IPS-20b (cell line): ENCODE results near the gene PLEKHM3.

Experiments
- H3K27ac ChIP-seq: one replicate; pipeline ENCODE4 v1.5.1; 2013; ENCODE audit warnings: low read length
- H3K27me3 ChIP-seq: 2 replicates; pipeline ENCODE4 v1.6.1; 2013; ENCODE audit warnings: mild to moderate bottlenecking, low read length, inconsistent platforms; ENCODE audit not compliant: insufficient read depth
- H3K36me3 ChIP-seq: 2 replicates; pipeline ENCODE4 v1.6.1; 2013; ENCODE audit warnings: low read depth, mild to moderate bottlenecking, inconsistent platforms, low read length, moderate library complexity; ENCODE audit not compliant: insufficient read depth
- H3K4me1 ChIP-seq: 2 replicates; pipeline ENCODE4 v1.6.1; 2013; ENCODE audit warnings: mild to moderate bottlenecking, control low read depth, inconsistent platforms, low read length, moderate library complexity; ENCODE audit not compliant: insufficient read depth
- H3K4me3 ChIP-seq: 2 replicates; pipeline ENCODE4 v1.5.1; 2013; ENCODE audit warnings: mild to moderate bottlenecking, low read length, inconsistent platforms
- H3K9ac ChIP-seq: 2 replicates; pipeline ENCODE4 v1.6.1; 2013; ENCODE audit warnings: low read depth, mild to moderate bottlenecking, inconsistent platforms, low read length, moderate library complexity
- H3K9me3 ChIP-seq: 2 replicates; pipeline ENCODE4 v1.6.1; 2013; ENCODE audit warnings: mild to moderate bottlenecking, low read depth, low read length, inconsistent platforms; ENCODE audit not compliant: insufficient read depth

Gene PLEKHM3

DNA sequence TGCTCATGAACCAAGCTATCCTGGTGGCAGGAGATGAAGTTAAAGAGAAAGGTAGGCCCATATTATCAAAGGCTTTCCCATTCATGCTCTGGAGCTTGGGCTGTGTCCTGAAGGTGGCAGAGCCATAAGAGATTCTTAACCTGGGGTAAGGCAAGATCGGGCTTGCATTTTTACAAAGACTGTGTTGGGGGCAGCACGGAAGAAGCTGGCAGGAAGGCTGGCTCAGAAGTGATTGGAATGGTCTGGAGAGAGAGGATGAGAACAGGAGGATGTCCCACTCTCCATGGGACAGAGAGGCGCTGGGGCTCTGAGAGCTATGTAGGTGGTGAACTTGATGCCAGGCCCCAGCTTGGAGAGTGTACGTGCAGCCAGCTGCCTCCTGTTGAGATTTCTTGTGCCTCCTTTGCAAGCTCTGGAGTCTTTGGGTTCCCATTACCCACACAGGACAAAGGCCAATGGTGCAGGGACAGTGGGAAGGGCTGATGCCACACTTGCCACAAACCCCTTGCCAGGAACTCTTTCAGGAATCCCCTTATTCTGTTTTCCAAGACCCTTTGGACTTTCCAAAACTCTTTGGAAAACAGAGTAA, 215.0 kb downstream of the PLEKHM3 start:
- peak overlapping the region; percentile 73 for H3K27ac ChIP-seq
- H3K4me1 ChIP-seq: peaks cover 42% of the 10 kb centered on the region
- no peaks in the 10 kb centered on the region for H3K27me3 ChIP-seq
- H3K36me3 ChIP-seq: no peaks in the 10 kb centered on the region
- H3K9me3 ChIP-seq: no peaks in the 10 kb centered on the region
- H3K9ac ChIP-seq: peak overlapping the region; percentile 38
- 0 out of 2 replicates have a peak overlapping the region, but pooled peaks have one; percentile 31 for H3K4me3 ChIP-seq

- no peak overlapping the region; the same call in 1 of the 2 replicates for H3K9ac ChIP-seq
- H3K4me1 ChIP-seq: peaks cover 34% of the 10 kb centered on the region
- H3K27me3 ChIP-seq: no peaks in the 10 kb centered on the region
These were observed 217.2 kb downstream of the PLEKHM3 start for GRCh38 chr2:207808119-207808518.

GRCh38 chr2:207807516-207807915, 217.8 kb downstream of the PLEKHM3 start:
- peaks cover 30% of the 10 kb centered on the region for H3K4me1 ChIP-seq
- H3K9ac ChIP-seq: no peak overlapping the region
- H3K27ac ChIP-seq: no peak overlapping the region
- no peaks in the 10 kb centered on the region for H3K27me3 ChIP-seq
- no peak overlapping the region for H3K4me3 ChIP-seq
- H3K9me3 ChIP-seq: no peaks in the 10 kb centered on the region
- H3K36me3 ChIP-seq: no peaks in the 10 kb centered on the region

More at GRCh38 chr2:207808119-207808518, 217.2 kb downstream of the PLEKHM3 start:
- Histone ChIP-seq H3K4me3 (no peak overlapping the region), H3K9me3 (no peaks in the 10 kb centered on the region), H3K36me3 (no peaks in the 10 kb centered on the region), H3K27ac (no peak overlapping the region)

DNA sequence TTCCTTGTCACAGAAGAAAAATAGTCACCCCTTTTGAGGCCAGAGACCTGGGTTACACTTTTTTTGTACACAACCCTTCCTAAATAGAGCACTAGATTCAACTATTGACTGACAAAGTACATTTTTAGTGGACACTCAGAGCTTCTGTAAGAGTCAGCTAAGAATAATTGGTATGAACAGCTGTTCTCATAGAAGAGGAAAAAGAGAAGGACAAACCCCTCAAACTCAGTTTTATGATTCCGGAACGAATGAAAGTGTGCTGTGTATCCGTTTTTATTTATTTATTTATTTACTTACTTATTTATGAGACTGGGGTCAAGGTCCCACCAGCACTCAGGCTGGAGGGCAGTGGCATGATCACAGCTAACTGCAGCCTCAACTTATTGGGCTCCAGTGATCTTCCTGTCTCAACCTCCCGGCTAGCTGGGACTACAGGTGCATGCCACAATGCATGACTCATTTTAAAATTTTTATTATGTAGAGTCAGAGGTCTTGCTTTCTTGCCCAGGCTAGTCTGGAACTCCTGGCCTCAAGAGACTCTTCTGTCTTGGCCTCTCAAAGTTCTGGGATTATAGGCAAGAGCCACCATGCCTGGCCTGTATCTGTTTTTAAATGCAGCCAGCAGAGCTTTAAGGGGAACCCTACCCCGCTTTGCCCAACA, 219.6 kb downstream of the PLEKHM3 start:
- no peak overlapping the region for H3K9ac ChIP-seq
- H3K4me3 ChIP-seq: no peak overlapping the region
- no peak overlapping the region for H3K27ac ChIP-seq
- H3K36me3 ChIP-seq: no peaks in the 10 kb centered on the region
- H3K9me3 ChIP-seq: no peaks in the 10 kb centered on the region
- no peaks in the 10 kb centered on the region for H3K27me3 ChIP-seq
- H3K4me1 ChIP-seq: peaks cover 21% of the 10 kb centered on the region

GRCh38 chr2:207802650-207803049, 222.7 kb downstream of the PLEKHM3 start:
- Histone ChIP-seq H3K36me3 (no peaks in the 10 kb centered on the region), H3K9ac (no peak overlapping the region), H3K4me1 (peaks cover 7% of the 10 kb centered on the region; the same call in 1 of the 2 replicates), H3K27me3 (no peaks in the 10 kb centered on the region), H3K9me3 (no peaks in the 10 kb centered on the region), H3K27ac (no peak overlapping the region), H3K4me3 (no peak overlapping the region)

DNA sequence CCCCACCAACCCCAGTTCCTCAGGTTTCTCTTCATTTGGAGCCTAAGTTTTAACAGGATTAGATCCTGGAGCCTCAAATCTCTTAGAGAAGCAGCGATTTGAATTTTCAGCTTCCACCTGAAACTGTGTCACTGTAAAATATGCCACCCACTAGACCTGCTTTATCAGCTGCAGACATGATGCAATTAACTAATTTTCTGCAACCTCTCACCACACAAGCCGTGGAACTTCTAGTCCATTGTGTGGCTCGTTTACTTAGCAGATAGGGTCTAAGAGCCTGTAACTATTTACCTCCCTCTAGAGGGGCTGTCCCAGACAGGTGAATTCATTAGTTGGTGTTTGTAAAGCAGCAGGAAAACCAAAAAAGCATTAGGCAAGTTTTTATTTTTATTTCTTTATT, 224.1 kb downstream of the PLEKHM3 start:
- no peak overlapping the region for H3K27ac ChIP-seq
- peaks cover 16% of the 10 kb centered on the region; the same call in 1 of the 2 replicates for H3K4me1 ChIP-seq
- no peaks in the 10 kb centered on the region for H3K9me3 ChIP-seq
- H3K4me3 ChIP-seq: no peak overlapping the region
- H3K9ac ChIP-seq: peak overlapping the region; percentile 52; the same call in 1 of the 2 replicates
- H3K36me3 ChIP-seq: no peaks in the 10 kb centered on the region
- no peaks in the 10 kb centered on the region for H3K27me3 ChIP-seq

DNA sequence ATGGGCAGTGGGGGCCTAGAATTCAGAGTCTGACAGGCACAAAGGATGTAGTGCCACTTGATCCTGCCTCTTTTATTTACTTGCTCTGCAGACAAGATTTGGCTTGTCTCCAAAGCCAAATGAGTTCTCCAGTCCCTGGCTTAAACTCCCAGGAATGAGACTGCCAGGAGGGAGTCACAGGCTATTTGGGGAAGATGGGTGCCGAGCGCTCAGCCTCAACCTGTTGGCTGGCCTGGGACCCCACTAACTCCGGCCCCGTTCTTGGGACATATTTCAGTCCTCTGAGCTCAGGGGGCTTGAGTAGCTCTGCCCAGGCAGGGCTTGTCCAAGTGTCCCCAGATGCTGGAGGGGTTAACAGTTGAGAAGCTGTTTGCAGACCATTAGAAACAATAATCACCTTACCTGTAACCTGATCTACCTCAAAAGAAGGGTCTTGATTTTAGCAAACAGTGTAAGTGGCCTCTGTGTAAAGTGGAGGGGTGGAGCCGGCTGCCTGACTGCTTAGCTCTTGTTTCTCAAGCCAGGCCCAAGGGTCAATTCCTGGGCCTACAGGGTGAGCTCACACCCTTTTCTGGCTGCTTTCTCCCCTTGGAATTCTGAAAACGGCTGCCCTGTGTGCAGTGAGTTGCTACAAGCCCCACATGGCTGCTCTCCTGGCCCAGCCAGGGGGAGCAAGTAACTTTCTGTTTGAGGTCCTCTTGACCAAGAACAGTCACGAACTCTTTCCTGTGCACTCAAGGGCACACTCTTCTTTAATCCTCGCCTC, 228.6 kb downstream of the PLEKHM3 start:
- H3K27me3 ChIP-seq: no peaks in the 10 kb centered on the region
- H3K9ac ChIP-seq: peak overlapping the region; percentile 71; the same call in 1 of the 2 replicates
- H3K36me3 ChIP-seq: no peaks in the 10 kb centered on the region
- peaks cover 20% of the 10 kb centered on the region; the same call in 1 of the 2 replicates for H3K4me1 ChIP-seq
- no peaks in the 10 kb centered on the region for H3K9me3 ChIP-seq
- H3K4me3 ChIP-seq: no peak overlapping the region
- peak overlapping the region; percentile 32 for H3K27ac ChIP-seq

DNA sequence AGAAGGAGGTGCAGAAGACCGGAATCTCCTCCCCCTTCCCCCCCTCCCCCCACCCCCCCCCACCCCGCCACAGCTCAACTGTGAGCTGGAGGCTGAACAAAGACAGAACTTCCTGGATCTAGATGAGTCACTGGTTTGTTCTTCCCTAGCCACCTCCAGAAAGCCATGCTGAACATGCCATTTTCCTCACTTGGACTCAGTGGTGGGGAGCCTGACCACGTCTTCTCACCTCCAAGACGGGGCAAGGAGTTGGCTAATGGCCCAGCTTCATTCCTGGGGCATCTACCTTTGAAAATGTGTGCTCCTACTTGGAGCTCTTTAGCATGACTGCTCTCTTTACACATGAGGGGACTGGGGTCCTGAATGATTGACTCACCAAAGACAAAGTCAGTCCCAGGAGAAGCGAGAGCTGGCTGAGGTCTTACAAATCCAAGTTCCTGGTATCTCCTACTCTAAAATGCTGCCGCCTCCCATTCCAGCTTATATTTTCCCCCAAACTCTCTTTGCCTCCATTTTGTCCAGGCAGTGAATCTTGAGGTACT, 233.0 kb downstream of the PLEKHM3 start:
- H3K27me3 ChIP-seq: no peaks in the 10 kb centered on the region
- no peak overlapping the region for H3K4me3 ChIP-seq
- peak overlapping the region; percentile 47; the same call in 1 of the 2 replicates for H3K9ac ChIP-seq
- no peak overlapping the region for H3K27ac ChIP-seq
- no peaks in the 10 kb centered on the region for H3K36me3 ChIP-seq
- H3K4me1 ChIP-seq: peaks cover 16% of the 10 kb centered on the region; the same call in 1 of the 2 replicates
- H3K9me3 ChIP-seq: no peaks in the 10 kb centered on the region

- peaks cover 11% of the 10 kb centered on the region; the same call in 1 of the 2 replicates for H3K4me1 ChIP-seq
- H3K9me3 ChIP-seq: no peaks in the 10 kb centered on the region
- H3K36me3 ChIP-seq: no peaks in the 10 kb centered on the region
- no peak overlapping the region for H3K27ac ChIP-seq
- H3K9ac ChIP-seq: no peak overlapping the region
- H3K4me3 ChIP-seq: no peak overlapping the region
- H3K27me3 ChIP-seq: no peaks in the 10 kb centered on the region
These were observed 233.6 kb downstream of the PLEKHM3 start for GRCh38 chr2:207791579-207792243.

DNA sequence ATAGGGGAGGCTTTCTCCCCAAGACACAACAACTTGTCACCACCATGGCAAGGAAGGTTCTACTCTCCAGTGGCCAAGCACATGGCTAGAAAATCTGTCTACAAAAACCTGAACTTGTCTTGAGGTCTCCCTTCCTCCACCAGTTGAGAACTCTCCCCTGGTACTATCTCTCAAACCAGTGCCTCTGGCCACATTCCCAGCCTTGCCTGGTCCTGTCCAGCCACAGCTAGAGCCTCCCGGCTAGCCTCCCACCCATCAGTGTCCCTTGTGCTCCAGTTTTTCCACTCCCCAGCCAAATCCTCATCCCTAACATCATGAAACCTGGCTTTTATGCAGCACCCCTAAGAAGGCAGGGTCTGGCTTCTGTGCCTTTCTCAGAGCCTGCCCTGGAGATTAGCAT, 234.4 kb downstream of the PLEKHM3 start:
- H3K4me3 ChIP-seq: no peak overlapping the region
- no peaks in the 10 kb centered on the region for H3K36me3 ChIP-seq
- no peak overlapping the region for H3K27ac ChIP-seq
- H3K4me1 ChIP-seq: peaks cover 6% of the 10 kb centered on the region; the same call in 1 of the 2 replicates
- no peak overlapping the region for H3K9ac ChIP-seq
- no peaks in the 10 kb centered on the region for H3K27me3 ChIP-seq
- H3K9me3 ChIP-seq: no peaks in the 10 kb centered on the region

- H3K36me3 ChIP-seq: no peaks in the 10 kb centered on the region
- H3K27me3 ChIP-seq: no peaks in the 10 kb centered on the region
- H3K4me1 ChIP-seq: peaks cover 6% of the 10 kb centered on the region; the same call in 1 of the 2 replicates
- H3K4me3 ChIP-seq: no peak overlapping the region
- H3K9ac ChIP-seq: no peak overlapping the region
- no peaks in the 10 kb centered on the region for H3K9me3 ChIP-seq
- H3K27ac ChIP-seq: no peak overlapping the region
These were observed 237.5 kb downstream of the PLEKHM3 start for GRCh38 chr2:207787800-207788199.
